Stimulated activated CD8-positive, alpha-beta memory T cell treated with anti-CD3 and anti-CD28 coated beads, Interleukin-15, amount 100 ng/mL, for 48 hours (primary cell): ENCODE measurements around the gene CDK15.

Experiments
- DNase-seq, 2 donors: peaks; one replicate each; pipeline ENCODE4 v3.0.0-alpha.2; 2020; ENCODE audit warnings: low read depth in 2 of 2

Gene CDK15

DNA sequence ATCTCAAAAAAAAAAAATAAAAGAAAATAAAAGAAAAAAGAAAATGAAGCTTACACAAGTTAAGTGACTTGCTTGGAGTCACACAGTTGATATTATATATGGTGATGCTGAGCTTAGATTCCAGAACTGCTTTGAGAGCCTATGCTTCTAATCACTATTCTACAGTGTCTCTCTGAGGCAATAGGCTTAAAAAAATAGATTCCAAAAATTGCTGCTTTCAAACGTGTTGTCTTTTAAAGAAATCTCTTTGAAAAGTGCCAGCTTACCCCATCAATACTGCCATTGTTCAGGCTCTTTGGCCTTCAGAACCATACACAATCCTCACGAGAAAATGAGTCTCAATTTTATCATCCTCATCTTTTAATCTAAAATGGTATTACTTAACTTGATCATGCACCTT, 102.6 kb downstream of the CDK15 start:
- no peak for DNase-seq

DNA sequence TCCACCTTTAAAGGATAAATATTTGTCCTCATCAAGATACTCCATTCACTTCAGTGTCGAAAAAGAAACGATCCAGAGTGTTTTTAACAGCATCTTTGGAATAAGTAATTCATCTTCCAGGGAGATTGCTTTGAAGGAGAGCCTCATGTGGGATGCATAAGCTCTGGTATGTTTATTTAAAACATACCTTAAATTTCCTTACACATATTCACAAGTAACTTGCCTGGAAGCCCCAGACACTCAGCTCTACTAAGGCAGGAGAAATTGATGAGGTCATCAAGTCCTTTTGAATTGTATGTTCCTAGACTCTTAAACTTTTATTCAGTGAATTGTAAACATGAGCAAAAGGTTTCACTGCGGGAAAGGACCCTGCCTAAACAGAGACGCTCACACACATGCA, 103.0 kb downstream of the CDK15 start:
- DNase-seq = no peak

GRCh38 chr2:201909961-201910361, 103.6 kb downstream of the CDK15 start:
- no peak for DNase-seq

GRCh38 chr2:201911372-201911771, 105.0 kb downstream of the CDK15 start:
- no peak for DNase-seq

DNA sequence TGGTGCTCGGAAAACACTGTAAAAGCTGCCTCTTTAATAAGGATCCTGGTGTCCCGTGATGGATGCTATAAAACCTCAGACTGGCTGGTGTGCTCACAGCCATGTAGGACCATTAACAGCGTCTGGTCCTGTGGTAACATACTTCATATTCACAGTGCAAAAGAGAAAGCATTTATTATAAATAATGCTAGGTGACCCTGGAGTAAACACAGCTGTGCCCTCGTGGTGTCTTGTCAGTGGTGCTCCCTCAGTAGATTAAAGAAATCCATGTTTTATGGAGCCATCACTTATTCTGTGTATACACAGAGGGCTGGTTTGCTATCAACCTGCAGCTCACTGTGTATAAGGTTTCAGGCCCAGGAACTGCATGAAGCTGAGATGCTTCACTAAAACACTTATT, 106.9 kb downstream of the CDK15 start:
- no peak for DNase-seq

- DNase-seq = no peak
Measured at GRCh38 chr2:201915446-201915845, 109.1 kb downstream of the CDK15 start.

GRCh38 chr2:201916565-201916964, 110.2 kb downstream of the CDK15 start:
- no peak for DNase-seq

GRCh38 chr2:201918616-201919307, 112.4 kb downstream of the CDK15 start:
- no peak for DNase-seq

GRCh38 chr2:201919308-201919634, 112.9 kb downstream of the CDK15 start:
- no peak for DNase-seq

DNA sequence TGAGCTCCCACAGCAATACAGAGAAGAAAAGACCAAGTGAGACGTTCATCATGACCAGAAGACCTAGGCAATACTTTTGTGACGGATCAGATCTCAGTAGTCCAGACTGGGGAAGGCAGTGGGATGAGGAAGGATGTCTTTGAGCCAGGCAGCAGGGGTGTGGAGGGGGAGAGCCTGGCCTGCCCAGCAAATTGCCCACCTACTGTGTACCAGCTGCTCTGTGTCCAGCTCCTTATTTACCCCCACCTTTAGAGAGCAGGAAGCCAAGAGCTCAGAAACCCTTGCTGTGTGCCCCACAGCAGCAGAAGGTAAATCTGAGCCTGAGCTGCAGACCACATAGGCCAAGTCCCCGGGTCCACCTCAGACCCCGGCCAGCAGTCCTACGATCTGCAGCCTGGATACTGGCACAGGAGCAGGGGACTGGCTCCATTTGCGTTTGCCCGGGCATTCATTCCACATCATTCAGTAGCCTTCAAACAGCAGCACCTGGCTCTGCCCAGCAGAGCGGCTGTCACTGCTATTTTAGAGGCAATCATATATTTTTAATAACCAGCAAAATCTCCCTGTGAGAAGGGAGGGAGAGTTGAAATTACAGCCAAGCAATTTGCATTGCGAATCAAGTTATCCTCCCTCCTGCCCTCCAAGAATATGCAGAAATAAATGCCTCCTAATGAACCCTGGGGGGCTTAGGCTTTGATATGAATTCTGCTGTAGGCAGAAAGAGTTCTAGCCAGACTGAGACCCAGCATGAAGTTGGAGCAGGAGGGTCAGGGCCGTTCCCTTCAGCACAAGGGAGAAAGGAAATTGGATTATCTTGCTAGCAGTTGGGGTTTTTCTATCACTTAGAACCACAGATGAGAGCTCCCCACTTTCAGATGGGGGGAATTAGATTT, 117.3 kb downstream of the CDK15 start:
- no peak for DNase-seq

DNA sequence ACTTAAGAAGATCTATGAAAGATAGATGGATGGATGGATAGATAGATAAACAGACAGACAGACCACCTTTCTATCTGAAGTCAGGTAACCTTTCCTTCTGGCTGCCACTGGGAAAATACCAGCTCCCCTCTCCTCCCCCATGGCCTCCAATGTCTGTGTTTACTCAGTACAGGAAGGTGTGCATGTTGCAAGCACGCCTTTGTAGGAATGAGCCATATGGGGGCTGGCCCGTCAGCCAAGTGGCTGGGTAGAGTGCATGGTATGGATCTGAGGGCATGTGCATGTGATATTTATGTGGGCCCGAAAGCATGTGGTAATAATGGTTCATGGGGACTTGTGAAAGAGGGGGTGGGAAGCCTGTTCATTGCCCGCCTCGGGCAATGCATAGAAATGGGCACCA, 118.1 kb downstream of the CDK15 start:
- DNase-seq = no peak

DNA sequence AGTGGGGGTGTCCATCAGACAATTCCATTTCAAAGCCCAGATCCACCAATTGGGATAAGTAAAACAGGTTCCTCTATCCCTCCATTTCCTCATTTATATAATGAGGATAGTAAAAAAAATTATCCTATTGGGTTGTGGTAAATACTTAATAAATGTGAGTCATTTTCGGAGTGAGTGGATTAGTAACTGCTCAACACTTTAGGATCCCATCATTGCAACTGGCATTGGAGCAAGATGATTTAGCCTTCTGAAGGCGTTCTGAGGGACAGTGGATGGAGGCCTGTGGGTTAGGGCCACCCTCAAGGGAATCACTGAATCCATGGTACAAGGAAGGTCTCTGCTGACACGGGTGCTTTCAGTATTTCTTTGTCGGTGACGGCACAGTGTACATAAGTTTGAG, 118.7 kb downstream of the CDK15 start:
- no peak for DNase-seq

- DNase-seq = no peak
Measured at GRCh38 chr2:201926067-201926466, 119.7 kb downstream of the CDK15 start.

DNA sequence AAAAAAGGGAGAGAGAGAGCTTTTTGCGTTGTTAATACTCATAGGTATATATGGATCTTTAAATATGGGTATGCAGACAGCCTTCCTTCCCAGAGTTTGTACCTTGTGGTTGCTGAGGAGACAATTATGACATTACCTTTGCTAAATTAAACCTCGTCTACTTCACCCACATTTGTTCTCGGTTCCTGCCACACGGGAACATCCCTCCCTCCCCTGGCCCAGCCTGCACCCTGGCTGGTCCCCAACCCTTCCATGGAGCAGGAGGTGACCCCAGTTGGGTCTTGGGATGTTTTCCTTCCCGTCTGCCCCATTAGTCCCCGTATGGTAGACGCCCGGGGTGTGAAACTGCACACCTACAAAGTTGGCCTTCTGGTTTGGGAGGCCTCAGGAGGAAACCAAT, 122.0 kb downstream of the CDK15 start:
- DNase-seq = no peak

DNA sequence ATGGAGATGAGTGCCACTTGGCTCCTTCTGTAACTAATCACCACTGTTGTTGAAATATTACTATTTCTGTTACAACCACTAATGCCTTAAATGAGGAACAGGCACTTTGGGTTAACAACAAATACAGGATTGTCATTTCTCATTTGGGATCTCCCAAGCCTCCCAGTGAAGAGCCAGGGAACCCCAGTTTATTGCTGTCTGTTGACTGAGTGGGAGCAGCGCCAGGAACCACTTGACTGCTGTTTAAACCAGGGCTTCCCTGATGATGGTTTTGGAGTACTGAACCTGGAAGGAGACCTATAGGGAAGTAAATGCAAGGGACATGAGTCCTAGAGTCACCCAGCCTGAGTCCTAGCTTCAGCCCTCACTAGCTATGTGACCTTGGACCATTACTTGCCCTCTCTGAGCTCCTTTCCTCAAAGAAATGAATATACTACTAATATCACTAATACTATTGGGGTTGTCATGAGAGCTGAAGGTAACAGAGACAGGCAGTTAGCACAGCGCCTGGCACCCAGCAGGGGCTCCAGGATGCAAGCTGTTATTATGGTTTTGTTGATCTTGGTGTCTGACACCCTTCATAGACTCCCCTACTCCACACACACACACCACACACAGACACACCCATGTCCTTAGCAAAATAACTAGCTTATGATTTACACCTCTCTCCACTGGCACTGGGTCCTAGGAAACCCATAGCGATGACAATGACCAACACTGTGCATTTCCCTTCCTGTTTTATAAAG, 123.1 kb downstream of the CDK15 start:
- no peak for DNase-seq

GRCh38 chr2:201930043-201930442, 123.7 kb downstream of the CDK15 start:
- no peak for DNase-seq

DNA sequence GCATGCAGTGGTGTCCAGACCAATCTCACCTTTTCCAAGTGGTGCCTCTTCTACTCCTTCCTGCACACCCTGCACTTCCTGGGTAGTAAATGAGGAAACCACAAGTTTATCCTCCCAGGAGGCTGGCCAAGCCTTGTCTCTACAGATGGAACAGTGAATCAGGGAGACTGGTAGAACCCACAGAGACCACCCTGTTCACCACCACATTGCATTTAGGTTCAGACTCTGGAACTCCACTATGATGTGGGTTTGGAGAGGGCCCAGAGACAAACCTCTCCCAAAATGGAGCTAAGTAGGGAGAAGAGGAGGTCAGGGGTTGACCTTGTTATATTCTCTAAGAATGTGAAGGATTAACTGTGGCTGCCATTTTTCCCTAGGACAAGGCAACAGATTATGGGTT, 124.5 kb downstream of the CDK15 start:
- DNase-seq = no peak

GRCh38 chr2:201931475-201931874, 125.1 kb downstream of the CDK15 start:
- no peak for DNase-seq

DNA sequence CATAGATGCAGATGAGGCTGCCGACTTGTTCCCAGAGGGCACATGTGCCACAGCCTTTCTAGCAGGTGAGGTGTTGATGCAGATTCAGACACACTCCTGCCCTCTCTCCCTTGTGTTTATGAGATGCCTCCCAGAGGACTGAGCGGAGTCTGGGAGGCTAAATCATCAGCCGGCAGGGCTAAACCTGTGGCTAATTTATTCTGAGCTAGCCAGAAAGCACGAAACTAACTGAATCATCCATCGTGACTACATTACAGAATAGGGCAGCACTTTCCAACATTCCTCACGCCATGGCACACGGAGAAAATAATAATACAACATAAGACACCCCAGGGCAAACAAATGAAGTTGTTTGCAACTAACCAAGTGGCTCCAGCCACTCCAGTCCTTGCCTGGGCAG, 125.6 kb downstream of the CDK15 start:
- no peak for DNase-seq

DNA sequence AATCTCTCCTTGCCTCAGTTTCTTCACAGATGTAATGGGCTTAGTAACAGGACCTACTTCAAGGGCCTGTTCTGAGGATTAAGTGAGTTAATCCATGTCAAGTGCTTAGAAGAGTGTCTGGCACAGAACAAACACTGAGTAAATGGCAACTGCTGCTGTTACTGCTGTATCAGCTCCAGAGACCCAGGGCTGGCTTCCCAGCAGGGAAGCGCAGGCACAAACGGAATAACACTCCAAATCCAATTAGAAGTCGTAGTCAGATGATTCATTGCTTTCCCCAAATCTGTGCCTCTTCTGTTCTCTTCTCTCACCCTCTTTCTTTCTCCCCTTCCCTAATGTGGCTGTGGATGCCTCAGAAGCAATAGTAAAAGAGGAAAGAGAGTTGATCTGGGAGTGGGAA, 126.2 kb downstream of the CDK15 start:
- DNase-seq = no peak

DNA sequence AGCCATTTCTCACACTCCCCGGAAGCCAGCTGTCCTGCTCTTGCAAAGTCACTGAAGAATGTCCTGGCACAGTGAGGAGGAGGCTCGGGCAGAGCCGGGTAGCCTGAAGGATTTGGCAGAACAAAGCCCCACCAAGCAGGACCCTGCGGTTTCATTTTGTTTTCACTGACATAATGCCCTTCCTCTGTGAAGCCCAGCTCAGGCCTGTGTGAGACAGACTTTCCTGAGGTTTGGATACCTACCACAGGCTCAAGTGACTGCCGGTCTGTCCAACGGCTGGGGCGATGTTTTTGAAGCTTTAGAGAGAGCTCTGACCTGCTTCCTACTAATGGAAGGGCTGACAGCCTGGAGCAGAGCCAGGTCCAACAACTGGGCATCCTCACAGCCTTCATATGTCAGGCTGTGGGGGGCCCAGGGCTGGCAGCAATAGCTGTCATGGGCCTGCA, 127.5 kb downstream of the CDK15 start:
- DNase-seq = no peak

DNA sequence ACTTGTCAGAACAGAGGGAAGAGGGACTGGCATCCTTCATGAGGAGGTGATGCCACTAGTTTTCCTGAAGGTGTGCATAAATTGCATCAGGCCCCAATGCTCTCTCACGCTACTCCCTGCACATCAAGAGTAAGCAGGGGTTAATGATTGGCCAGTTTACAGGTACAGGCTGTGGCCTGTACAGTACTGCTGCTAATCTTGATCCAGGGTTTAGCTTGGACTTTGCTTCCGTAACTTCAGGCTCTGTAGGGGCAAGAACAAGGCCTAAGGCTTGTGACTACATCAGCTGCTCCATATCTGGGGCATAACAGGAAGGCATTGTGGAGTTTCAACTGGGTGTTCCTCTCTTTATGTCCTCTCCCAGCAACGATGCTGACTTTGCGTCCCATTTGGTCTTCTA, 130.5 kb downstream of the CDK15 start:
- DNase-seq = no peak

DNA sequence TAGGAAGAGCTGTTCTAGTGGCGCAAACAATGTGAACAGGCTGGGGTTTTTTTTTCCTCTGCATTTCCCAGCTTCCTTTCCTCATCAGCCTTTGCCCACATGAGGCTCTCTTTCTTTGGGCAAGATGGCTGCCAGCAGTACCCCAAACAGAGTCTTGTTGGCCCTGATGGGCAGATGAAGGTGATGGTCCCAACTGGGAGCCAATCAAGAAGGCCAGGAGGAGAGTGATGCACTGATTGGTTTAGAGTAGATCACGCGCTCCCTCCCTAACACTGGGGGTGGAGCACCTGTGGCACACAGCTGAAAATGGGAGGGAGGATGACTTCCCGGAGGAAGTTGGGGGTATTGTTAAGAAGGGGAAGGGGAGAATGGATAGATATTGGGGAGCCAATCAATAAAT, 131.0 kb downstream of the CDK15 start:
- no peak for DNase-seq
